DMS53 (cell line): Measurements from ENCODE around the gene TXNRD3.

ENCODE experiments used
- DNase-seq: peaks from one replicate; lab custom pipeline; 2025; lab: John Stamatoyannopoulos, UW

The TXNRD3 gene

DNA sequence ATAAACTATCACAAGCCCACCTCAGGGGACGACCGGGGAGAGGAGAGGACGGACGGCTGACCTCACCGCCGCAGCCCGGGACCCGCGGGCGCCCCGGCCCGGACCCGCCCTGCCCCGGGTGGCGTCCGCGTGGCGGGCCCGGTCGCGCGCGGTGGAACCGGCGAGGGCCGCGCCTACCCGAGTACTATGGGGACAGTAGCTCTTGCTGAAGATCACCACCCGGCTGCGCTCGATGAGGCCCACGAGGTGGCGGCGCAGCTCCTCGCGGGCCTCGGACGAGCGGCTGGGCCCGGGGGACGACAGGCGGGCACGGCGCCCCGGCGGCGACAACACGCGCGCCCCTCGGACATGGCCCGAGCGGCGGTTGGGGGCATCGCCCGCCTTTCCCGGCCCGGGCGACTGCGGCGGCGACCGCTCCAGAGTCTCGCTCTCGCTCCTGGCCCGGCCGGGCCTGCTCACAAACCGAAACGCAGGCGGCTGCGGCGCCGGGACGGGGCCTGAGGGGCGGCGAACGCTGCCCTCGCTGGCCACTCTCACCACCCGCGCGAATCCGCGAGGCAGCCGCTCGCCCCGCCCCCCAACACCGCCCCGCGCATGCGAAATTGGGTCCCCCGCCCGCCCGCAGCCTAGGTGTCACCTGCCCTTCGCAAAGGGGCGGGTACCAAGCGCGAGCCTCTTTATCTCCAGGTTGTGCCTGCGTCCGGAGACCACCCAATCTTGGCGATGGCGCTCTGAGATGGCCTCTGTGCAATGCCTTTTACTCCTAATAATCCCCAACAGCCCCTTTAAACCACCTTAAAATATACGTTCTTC, at the start of gene TXNRD3:
TSS of gene TXNRD3 (minus strand) at position 554 of the 813 bp plus-strand sequence.
- DNase-seq: peak; percentile 90

GRCh38 chr3:126703512-126704493, 48.9 kb upstream of the TXNRD3 start, which contains the start of gene CHCHD6:
Gene CHCHD6, plus strand, starts transcription at chr3:126704240. Its CDS starts 73 bp downstream, at chr3:126704313.
- peak; percentile 96 for DNase-seq

GRCh38 chr3:126699011-126699410, 44.1 kb upstream of the TXNRD3 start:
- no peak for DNase-seq

DNA sequence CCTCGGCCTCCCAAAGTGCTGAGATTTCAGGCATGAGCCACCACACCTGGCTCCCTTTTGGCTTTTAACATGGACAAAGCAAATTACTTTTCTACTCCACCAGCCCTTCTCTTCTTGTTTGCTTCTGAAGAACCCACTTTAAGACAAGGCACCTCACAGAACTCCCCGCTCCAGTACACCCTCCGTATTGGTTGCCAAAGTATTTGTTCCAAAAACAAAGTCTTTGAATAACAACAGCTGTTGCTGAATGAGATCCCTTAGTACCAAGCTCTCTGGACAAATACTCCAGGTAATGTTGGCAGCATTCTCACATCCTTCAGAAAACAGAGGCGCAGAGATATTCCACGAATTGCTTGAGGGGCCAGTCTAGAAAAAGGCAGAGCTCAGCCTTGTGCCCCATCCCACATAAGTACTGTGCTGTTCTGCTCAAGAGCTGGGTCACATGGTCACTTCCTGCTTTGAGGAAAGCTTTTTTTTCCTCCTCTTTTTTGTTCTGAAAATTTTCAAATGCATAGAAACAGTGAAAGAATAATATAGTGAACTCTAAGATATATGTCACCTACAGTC, 41.9 kb upstream of the TXNRD3 start:
- DNase-seq: no peak

GRCh38 chr3:126693921-126694320, 39.0 kb upstream of the TXNRD3 start:
- no peak for DNase-seq

- no peak for DNase-seq
Measured at GRCh38 chr3:126692858-126693257, 37.9 kb upstream of the TXNRD3 start.

GRCh38 chr3:126691765-126692164, 36.8 kb upstream of the TXNRD3 start:
- DNase-seq: no peak

- DNase-seq: no peak
Measured at GRCh38 chr3:126685493-126685892, 30.6 kb upstream of the TXNRD3 start.

DNA sequence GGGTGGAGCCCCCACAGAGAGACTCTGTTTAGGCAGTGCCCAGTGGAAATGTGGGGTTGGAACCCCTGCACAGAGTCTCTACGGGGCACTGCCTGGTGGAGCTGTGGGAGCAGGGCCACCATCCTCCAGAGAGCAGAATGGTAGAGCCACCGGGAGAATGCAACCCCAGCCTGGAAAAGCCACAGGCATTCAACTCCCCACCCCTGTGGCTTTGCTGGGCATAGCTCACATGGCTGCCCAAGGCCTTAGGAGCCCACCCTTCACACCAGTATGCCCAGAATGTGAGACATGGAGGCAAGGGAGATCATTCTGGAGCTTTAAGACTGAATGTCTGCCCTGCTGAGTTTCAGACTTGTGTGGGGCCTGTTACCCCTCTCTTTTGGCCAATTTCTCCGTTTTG, 30.1 kb upstream of the TXNRD3 start:
- DNase-seq: no peak

GRCh38 chr3:126684218-126684751, 29.4 kb upstream of the TXNRD3 start:
- peak; percentile 76 for DNase-seq

- DNase-seq: no peak
Measured at GRCh38 chr3:126683069-126683468, 28.1 kb upstream of the TXNRD3 start.

GRCh38 chr3:126682009-126682408, 27.1 kb upstream of the TXNRD3 start:
- no peak for DNase-seq

GRCh38 chr3:126680667-126681055, 25.7 kb upstream of the TXNRD3 start:
- no peak for DNase-seq

GRCh38 chr3:126679831-126680666, 25.1 kb upstream of the TXNRD3 start:
- no peak for DNase-seq

DNA sequence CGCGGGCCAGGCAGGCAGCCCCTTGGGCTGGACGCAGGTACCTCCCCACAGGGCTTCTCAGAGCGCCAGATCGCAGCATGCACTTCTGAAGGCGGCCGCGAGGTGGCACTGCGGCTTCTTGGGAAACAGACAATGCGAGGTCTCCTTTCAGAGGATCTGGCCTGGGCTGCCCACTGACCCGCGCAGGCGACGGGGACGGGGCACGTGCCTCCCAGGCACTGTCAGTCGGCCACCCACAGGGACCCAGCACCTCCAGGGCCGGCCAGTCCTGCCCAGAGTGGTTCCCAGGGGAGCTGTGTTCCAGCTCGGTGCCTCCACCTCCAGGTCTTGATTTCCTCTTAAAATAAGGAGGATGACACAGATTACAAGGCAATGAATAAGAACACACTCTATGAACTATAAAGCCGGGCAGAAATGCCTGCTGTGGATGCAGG, 24.4 kb upstream of the TXNRD3 start:
- peak; percentile 85 for DNase-seq

GRCh38 chr3:126678693-126679317, 23.9 kb upstream of the TXNRD3 start:
- DNase-seq: peak; percentile 66

DNA sequence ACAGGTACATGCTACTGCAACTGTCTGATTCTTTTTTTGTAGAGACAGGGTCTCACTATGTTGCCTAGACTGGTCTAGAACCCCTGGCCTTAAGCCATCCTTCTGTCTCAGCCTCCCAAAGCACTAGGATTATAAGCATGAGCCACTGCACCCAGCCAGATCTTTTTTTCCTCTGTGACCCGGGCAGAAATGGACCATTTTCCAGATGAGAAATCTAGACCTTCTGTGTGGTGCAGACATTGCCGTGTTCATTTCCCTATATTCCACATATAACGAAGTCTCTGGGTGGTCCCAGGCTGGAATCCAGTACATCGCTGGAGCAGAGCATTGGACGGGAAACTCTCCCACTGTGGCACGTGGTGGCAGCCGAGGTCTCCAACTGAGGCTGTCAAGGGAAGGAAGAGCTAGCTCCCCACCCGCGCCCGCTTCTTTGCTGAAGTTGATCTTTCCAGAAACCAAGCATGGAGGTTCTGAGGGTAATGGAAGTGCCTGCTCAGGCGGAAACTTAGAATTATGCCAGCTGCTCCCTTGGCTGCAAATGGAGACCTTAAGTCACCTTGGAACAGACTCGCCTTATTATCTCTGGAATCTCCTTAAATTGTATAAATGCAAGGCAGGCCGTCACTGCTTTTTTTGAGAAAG, 23.1 kb upstream of the TXNRD3 start:
- DNase-seq: no peak

GRCh38 chr3:126676919-126677705, 22.2 kb upstream of the TXNRD3 start:
- no peak for DNase-seq

DNA sequence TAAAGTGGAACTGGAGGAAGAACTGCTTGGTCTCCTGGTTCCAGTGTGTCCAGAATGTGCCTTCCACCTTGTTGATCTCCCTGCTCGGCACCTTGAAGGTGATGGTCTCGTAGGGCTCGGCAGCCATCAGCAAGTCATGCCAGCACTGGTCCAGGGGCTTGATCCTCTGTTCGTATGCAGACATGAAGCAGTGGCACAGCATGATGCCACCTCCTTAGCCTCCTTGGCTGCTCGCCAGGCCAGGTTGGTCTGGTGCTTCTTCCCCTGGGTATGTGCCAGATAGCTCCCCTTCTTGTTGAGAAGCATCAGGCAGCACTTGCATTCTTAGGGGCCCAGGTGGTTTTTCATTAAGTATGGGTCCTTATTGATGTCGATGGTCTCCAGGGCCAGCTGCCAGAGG, 17.8 kb upstream of the TXNRD3 start:
- DNase-seq: peak; percentile 7
